GM20000 (cell line): ENCODE measurements around the gene PI4KB.

ENCODE experiments used
- DNase-seq: peaks from one replicate; pipeline ENCODE4 v3.0.0; 2012; ENCODE audit warnings: low spot score
- TF ChIP-seq, protein P1 (sequence below): IDR thresholded peaks from 2 replicates; pipeline ENCODE4 v1.5.1; 2012; ENCODE audit warnings: mild to moderate bottlenecking, control low read depth; ENCODE audit errors: extremely low read depth, missing control alignments

The PI4KB gene

DNA sequence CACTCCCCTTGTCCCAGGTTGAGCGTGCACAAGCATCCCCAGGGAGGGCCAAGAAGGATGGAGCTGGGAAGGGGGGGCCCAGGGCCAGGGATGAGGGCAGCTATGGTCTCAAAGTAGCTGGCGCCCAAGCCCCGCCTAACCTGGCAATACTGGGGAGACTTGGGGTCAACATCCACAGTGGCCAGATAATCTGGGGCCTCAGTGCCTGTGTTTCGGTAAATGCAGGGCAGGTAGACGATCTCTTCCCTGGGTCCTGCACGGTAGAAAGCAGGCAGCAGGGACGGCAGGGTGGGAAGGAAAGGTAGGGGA is 42.0 kb upstream of the PI4KB start:
- TF ChIP-seq, protein P1, sequence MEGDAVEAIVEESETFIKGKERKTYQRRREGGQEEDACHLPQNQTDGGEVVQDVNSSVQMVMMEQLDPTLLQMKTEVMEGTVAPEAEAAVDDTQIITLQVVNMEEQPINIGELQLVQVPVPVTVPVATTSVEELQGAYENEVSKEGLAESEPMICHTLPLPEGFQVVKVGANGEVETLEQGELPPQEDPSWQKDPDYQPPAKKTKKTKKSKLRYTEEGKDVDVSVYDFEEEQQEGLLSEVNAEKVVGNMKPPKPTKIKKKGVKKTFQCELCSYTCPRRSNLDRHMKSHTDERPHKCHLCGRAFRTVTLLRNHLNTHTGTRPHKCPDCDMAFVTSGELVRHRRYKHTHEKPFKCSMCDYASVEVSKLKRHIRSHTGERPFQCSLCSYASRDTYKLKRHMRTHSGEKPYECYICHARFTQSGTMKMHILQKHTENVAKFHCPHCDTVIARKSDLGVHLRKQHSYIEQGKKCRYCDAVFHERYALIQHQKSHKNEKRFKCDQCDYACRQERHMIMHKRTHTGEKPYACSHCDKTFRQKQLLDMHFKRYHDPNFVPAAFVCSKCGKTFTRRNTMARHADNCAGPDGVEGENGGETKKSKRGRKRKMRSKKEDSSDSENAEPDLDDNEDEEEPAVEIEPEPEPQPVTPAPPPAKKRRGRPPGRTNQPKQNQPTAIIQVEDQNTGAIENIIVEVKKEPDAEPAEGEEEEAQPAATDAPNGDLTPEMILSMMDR: no peak
- DNase-seq: no peak

GRCh38 chr1:151368393-151369301 is 41.4 kb upstream of the PI4KB start:
- TF ChIP-seq, protein P1: no peak
- DNase-seq: no peak

DNA sequence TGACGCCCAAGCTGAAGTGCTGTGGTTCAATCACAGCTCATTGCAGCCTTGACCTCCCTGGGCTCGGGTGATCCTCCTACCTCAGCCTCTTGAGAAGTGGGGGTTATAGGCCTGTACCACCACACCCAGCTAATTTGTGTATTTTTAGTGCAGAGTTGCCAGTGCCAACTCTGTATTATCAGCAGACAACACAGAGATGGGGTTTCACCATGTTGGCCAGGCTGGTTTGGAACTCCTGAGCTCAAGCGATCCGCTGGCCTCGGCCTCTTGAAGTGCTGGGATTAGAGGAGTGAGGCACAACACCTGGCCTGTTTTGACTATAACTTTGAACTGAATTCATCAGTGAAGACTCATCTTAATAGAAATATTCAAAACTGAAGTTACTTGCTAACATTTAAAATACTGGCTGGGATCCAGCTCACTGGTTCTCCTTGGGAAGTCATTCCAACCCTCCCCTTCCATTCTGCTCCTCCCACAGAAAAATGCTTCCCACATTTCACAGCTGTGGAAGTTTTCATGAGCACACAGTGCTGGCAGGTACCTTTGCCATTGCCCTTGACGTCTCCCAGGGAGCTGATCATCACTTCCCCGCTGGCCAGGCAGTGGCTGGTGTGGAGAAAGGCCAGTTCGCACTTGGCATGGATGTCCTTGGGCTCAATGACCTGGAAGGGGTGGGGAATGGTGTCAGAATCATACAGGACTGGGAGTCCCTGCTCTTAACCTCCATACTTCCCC is 40.6 kb upstream of the PI4KB start:
- TF ChIP-seq, protein P1: no peak
- no peak for DNase-seq

GRCh38 chr1:151364996-151365395 is 37.8 kb upstream of the PI4KB start:
- TF ChIP-seq, protein P1: no peak
- DNase-seq: no peak

GRCh38 chr1:151362308-151363155 is 35.3 kb upstream of the PI4KB start:
- no peak for DNase-seq
- TF ChIP-seq, protein P1: no peak

- TF ChIP-seq, protein P1: no peak
- no peak for DNase-seq
Observed at GRCh38 chr1:151361883-151362282, 34.7 kb upstream of the PI4KB start.
